Effector CD4-positive, alpha-beta T cell (primary cell): Measurements from ENCODE around the gene GFPT2.

ENCODE experiments used
- DNase-seq: peaks from one replicate; pipeline ENCODE4 v3.0.0-alpha.2; 2020

The GFPT2 gene

GRCh38 chr5:180271221-180271620 is 81.9 kb downstream of the GFPT2 start:
- DNase-seq: no peak

GRCh38 chr5:180259260-180259611 is 93.9 kb downstream of the GFPT2 start:
- no peak for DNase-seq

- no peak for DNase-seq
These were observed 99.9 kb downstream of the GFPT2 start for GRCh38 chr5:180253036-180253824.

GRCh38 chr5:180251887-180252286 is 101.2 kb downstream of the GFPT2 start:
- no peak for DNase-seq

- no peak for DNase-seq
These were observed 102.0 kb downstream of the GFPT2 start for GRCh38 chr5:180251141-180251540.
